HepG2 (cell line): ENCODE data around the gene SAMD4A. TPM values are rescaled to one million over a fixed set of nuclear protein-coding genes. Genes with fewer than 3 reads are reported as not detected.

Source experiments
- ATAC-seq: fragments of 200-7000 bp; cut with Tn5 transposase; 3 replicates; pipeline ENCODE4 v1.9.1; 2020; ENCODE audit warnings: mild to moderate bottlenecking, moderate library complexity
- BruUV-seq: library from RNA; stranded (reverse); fragments of 400-500 nt; replicated peaks from 2 replicates; lab custom pipeline; 2021; lab: Mats Ljungman, UMichigan
- CTCF ChIA-PET: fragments of 300-600 bp; formaldehyde crosslinking; extraction: SDS; loops from one replicate; lab custom pipeline; 2021; ENCODE audit warnings: low total read pairs, inconsistent platforms, low intra/inter-chr PET ratio; lab: Yijun Ruan, JAX
- POLR2A ChIA-PET: fragments of 350-600 bp; sonication (Branson Sonifier 250); formaldehyde crosslinking; loops from one replicate; lab custom pipeline; 2020; ENCODE audit warnings: antibody characterized with exemption, inconsistent platforms; lab: Yijun Ruan, JAX
- DNase-seq: peaks from one replicate; pipeline ENCODE4 v3.0.0-alpha.2; 2015; ENCODE audit warnings: low spot score
- FAIRE-seq: peaks from 3 replicates; lab custom pipeline; 2011; peaks lifted over from hg19 to GRCh38; lab: Jason Lieb, UNC
- H2AFZ ChIP-seq: one replicate; pipeline ENCODE4 v1.6.1; 2011; ENCODE audit warnings: low read length, inconsistent platforms
- H3K27ac ChIP-seq: fragments of 300-600 bp; 3 replicates; pipeline ENCODE4 v1.8.0; 2011; ENCODE audit warnings: mixed run types, mild to moderate bottlenecking, mixed read lengths, low read length, inconsistent platforms; ENCODE audit not compliant: insufficient read depth; ENCODE audit errors: extremely low read length
- H3K27me3 ChIP-seq, 2 experiments: fragments of 200-600 bp in 1 of 2; 2 replicates in 1 of 2; 3 replicates in 1 of 2; pipeline versions ENCODE4 v1.6.0 to v1.8.0; 2011; ENCODE audit warnings: low read length in 2 of 2, mild to moderate bottlenecking in 2 of 2, moderate library complexity in 2 of 2, inconsistent platforms in 1 of 2; ENCODE audit not compliant: insufficient read depth in 2 of 2, control insufficient read depth in 1 of 2
- H3K36me3 ChIP-seq, 2 experiments: fragments of 200-600 bp in 1 of 2; replicated peaks in 1 of 2; 2 replicates in 1 of 2; 3 replicates in 1 of 2; pipeline versions ENCODE4 v1.5.1 to v1.8.0; 2011; ENCODE audit warnings: low read length in 2 of 2, inconsistent platforms in 1 of 2; ENCODE audit not compliant: insufficient read depth in 2 of 2, control insufficient read depth in 1 of 2
- H3K4me1 ChIP-seq: 2 replicates; pipeline ENCODE4 v1.5.1; 2012; ENCODE audit warnings: low read length, inconsistent platforms; ENCODE audit not compliant: insufficient read depth
- H3K4me2 ChIP-seq: 2 replicates; pipeline ENCODE4 v1.6.0; 2011; ENCODE audit warnings: low read depth, low read length, inconsistent platforms
- H3K4me3 ChIP-seq, 3 experiments: fragments of 200-600 bp in 1 of 3; sonication (generic), shearing (Covaris generic) in 1 of 3; replicated peaks in 1 of 3; 2 replicates each; pipeline ENCODE4 v1.5.1; 2011 to 2016; ENCODE audit warnings: low read length in 3 of 3, inconsistent platforms in 2 of 3, low read depth in 2 of 3, mild to moderate bottlenecking in 2 of 3, control low read depth in 1 of 3, mixed read lengths in 1 of 3; ENCODE audit not compliant: insufficient read depth in 1 of 3
- H3K79me2 ChIP-seq: one replicate; pipeline ENCODE4 v1.6.1; 2011; ENCODE audit warnings: low read length, inconsistent platforms; ENCODE audit not compliant: insufficient read depth
- H3K9ac ChIP-seq: 2 replicates; pipeline ENCODE4 v1.6.0; 2011; ENCODE audit warnings: mild to moderate bottlenecking, low read depth, low read length, inconsistent platforms; ENCODE audit not compliant: insufficient read depth
- H3K9me3 ChIP-seq: 2 replicates; pipeline ENCODE4 v1.5.1; 2012; ENCODE audit warnings: mild to moderate bottlenecking, low read length
- H4K20me1 ChIP-seq: 2 replicates; pipeline ENCODE4 v1.6.0; 2011; ENCODE audit warnings: inconsistent platforms, mild to moderate bottlenecking, low read length, moderate library complexity; ENCODE audit not compliant: insufficient read depth
- CENPX ChIP-seq: sonication (generic); formaldehyde crosslinking; IDR thresholded peaks from 2 replicates; pipeline ENCODE4 v1.9.0; 2021; ENCODE audit warnings: mild to moderate bottlenecking, missing genetic modification reagents, moderate library complexity
- CHD4 ChIP-seq: fragments of 200-600 bp; sonication (generic); IDR thresholded peaks from 2 replicates; pipeline ENCODE4 v1.7.0; 2017; ENCODE audit warnings: mild to moderate bottlenecking, low read length, borderline replicate concordance
- FLYWCH1 ChIP-seq: sonication (generic); formaldehyde crosslinking; IDR thresholded peaks from 2 replicates; pipeline ENCODE4 v1.8.1; 2023; ENCODE audit warnings: mild to moderate bottlenecking, missing genetic modification reagents
- GABPA ChIP-seq, 2 experiments: IDR thresholded peaks; 2 replicates each; pipeline ENCODE4 v1.6.1; 2011 to 2016; ENCODE audit warnings: low read depth in 2 of 2, low read length in 1 of 2, missing biosample characterization in 1 of 2, missing genetic modification characterization in 1 of 2
- GZF1 ChIP-seq: sonication (generic); formaldehyde crosslinking; IDR thresholded peaks from 2 replicates; pipeline ENCODE4 v1.5.1; 2020; ENCODE audit warnings: mild to moderate bottlenecking, missing genetic modification reagents
- HNRNPUL1 ChIP-seq: fragments of 200-400 bp; formaldehyde crosslinking; IDR thresholded peaks from 2 replicates; pipeline ENCODE4 v1.6.1; 2017; ENCODE audit warnings: low read depth, mild to moderate bottlenecking, low read length, moderate library complexity
- MXD4 ChIP-seq: IDR thresholded peaks from 2 replicates; pipeline ENCODE4 v1.6.1; 2016; ENCODE audit warnings: mild to moderate bottlenecking, missing biosample characterization, missing genetic modification reagents
- NFYC ChIP-seq: IDR thresholded peaks from 2 replicates; pipeline ENCODE4 v1.6.1; 2016; ENCODE audit warnings: missing genetic modification reagents, missing compliant biosample characterization
- NRL ChIP-seq: sonication (generic); formaldehyde crosslinking; IDR thresholded peaks from 2 replicates; pipeline ENCODE4 v1.5.0; 2020; ENCODE audit warnings: missing genetic modification reagents, mild to moderate bottlenecking, moderate library complexity, borderline replicate concordance
- SIN3A ChIP-seq: IDR thresholded peaks from 2 replicates; pipeline ENCODE4 v1.6.1; 2011; ENCODE audit warnings: low read depth, mild to moderate bottlenecking, control low read depth, low read length, borderline replicate concordance
- ZFP62 ChIP-seq: sonication (generic); formaldehyde crosslinking; IDR thresholded peaks from 2 replicates; pipeline ENCODE4 v1.4.0; 2020; ENCODE audit warnings: missing genetic modification reagents
- ZNF460 ChIP-seq: sonication (generic); formaldehyde crosslinking; IDR thresholded peaks from 2 replicates; pipeline ENCODE4 v1.5.1; 2020; ENCODE audit warnings: missing genetic modification reagents, mild to moderate bottlenecking, borderline replicate concordance
- ZNF501 ChIP-seq: sonication (generic); formaldehyde crosslinking; IDR thresholded peaks from 2 replicates; pipeline ENCODE4 v1.5.1; 2020; ENCODE audit warnings: mild to moderate bottlenecking, moderate library complexity, missing genetic modification reagents
- ZNF564 ChIP-seq: sonication (generic); formaldehyde crosslinking; IDR thresholded peaks from 2 replicates; pipeline ENCODE4 v1.8.1; 2023; ENCODE audit warnings: mild to moderate bottlenecking, missing genetic modification reagents
- WGBS: methylation state at CpG from one replicate; pipeline ENCODE4 v1.1.6; 2017; ENCODE audit warnings: low lambda C conversion rate; 5-methylcytosine and 5-hydroxymethylcytosine counted together
- in situ Hi-C: cut with HindIII; loops from 2 replicates; pipeline ENCODE4 v1.10.0; 2017; ENCODE audit warnings: low pct_unique_long_range_greater_than_20kb; ENCODE audit not compliant: extremely low pct_ligation_motif_present
- intact Hi-C: fragments of 100-400 bp; cut with micrococcal nuclease; formaldehyde crosslinking; loops from one replicate; pipeline ENCODE4 v1.10.0; 2022; ENCODE audit not compliant: unreplicated experiment
- polyA plus RNA-seq, 8 experiments: library from polyadenylated mRNA; depleted of rRNA in 3 of 8; stranded (reverse) in 7 of 8; unstranded in 1 of 8; fragments of >200 nt; fragmentation: Illumina TruSeq in 4 of 8; extraction: Trizol in 4 of 8; gene quantifications; 2 replicates each; pipeline versions ENCODE4 v1.2.1 to v1.2.3, GENCODE V29; 2011 to 2016; ENCODE audit warnings: low read depth in 4 of 8, missing spikeins in 1 of 8, mixed read lengths in 1 of 8; ENCODE audit not compliant: insufficient read depth in 1 of 8
- total RNA-seq, 5 experiments: library from RNA; depleted of rRNA; stranded (reverse); fragments of >200 nt; fragmentation: Illumina TruSeq; extraction: Trizol; gene quantifications; 2 replicates each; pipeline ENCODE4 v1.2.3, GENCODE V29; 2016; ENCODE audit warnings: low read depth in 1 of 5
- TF ChIP-seq, protein P1 (sequence below): sonication (generic); formaldehyde crosslinking; conservative IDR thresholded peaks from 2 replicates; pipeline ENCODE4 v1.8.0; 2022; ENCODE audit warnings: mild to moderate bottlenecking, moderate library complexity, missing genetic modification reagents
- TF ChIP-seq, protein P2 (sequence below): sonication (generic); formaldehyde crosslinking; IDR thresholded peaks from 2 replicates; pipeline ENCODE4 v1.4.0; 2020; ENCODE audit warnings: mild to moderate bottlenecking, low read depth, missing genetic modification reagents
- TF ChIP-seq, protein P3 (sequence below): sonication (generic); formaldehyde crosslinking; IDR thresholded peaks from 2 replicates; pipeline ENCODE4 v1.4.0; 2020; ENCODE audit warnings: missing genetic modification reagents

Gene SAMD4A
- total and polyA plus RNA-seq, 2 of the 13 experiments (the other 11 are each of a cell fraction or from before 2014, with no cell fraction given), result 11.8 to 13.0 TPM

DNA sequence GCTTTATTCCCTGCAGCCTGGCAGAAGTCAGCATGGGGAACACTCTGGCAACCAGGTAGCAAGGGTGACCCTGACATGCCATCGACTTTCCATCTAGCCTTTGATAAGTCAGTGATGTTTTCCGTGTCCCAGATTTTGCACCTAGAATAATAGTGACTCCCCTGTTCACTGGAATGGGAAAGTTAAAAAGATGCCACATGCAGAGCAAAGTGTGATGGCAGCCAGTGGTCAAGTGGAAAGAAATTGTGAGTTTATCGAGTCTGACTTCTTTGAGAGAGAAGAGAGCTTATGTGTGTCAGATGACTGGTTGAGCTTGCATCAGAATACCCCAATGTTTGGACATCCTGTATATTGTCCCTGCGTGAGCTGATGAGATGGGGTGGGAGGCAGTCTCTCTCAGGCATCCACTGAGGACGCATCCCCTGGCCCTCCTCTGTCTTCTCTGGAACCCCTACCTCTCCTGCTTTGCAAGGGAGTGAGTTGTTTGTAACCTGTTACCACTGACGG lies 187.2 kb downstream of the SAMD4A start:
- Histone ChIP-seq H4K20me1 (no peaks in the 10 kb centered on the region), H3K36me3 (peaks cover 30 to 64% of the 10 kb centered on the region in 2 experiments; a peak in 4 of 5 replicates), H2AFZ (no peak overlapping the region), H3K9ac (no peak overlapping the region), H3K9me3 (no peaks in the 10 kb centered on the region), H3K27ac (no peak overlapping the region), H3K4me2 (no peak overlapping the region), H3K79me2 (no peaks in the 10 kb centered on the region), H3K4me3 (no peak overlapping the region), H3K4me1 (no peaks in the 10 kb centered on the region), H3K27me3 (no peaks in the 10 kb centered on the region)
- DNase-seq, result no peak
- no peak for FAIRE-seq
- 94% methylated on average over 6 of the region's 6 CpGs for WGBS
- in situ Hi-C loops (no loop called here), intact Hi-C loops (no loop called here)
- no TSS peak for BruUV-seq
- POLR2A ChIA-PET, result no interaction called here
- CTCF ChIA-PET, result no interaction called here
- ATAC-seq, result no peak
- TF ChIP-seq, protein P1, sequence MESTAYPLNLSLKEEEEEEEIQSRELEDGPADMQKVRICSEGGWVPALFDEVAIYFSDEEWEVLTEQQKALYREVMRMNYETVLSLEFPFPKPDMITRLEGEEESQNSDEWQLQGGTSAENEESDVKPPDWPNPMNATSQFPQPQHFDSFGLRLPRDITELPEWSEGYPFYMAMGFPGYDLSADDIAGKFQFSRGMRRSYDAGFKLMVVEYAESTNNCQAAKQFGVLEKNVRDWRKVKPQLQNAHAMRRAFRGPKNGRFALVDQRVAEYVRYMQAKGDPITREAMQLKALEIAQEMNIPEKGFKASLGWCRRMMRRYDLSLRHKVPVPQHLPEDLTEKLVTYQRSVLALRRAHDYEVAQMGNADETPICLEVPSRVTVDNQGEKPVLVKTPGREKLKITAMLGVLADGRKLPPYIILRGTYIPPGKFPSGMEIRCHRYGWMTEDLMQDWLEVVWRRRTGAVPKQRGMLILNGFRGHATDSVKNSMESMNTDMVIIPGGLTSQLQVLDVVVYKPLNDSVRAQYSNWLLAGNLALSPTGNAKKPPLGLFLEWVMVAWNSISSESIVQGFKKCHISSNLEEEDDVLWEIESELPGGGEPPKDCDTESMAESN, result no peak
- TF ChIP-seq MXD4 (no peak), ZFP62 (no peak), GABPA (IDR thresholded peaks at IDR 0.05; ENCODE audit: low read depth, low read length) (no peak), GABPA (CRISPR knock-in tag; IDR thresholded peaks at IDR 0.05; ENCODE audit: low read depth) (no peak), ZNF501 (CRISPR knock-in tag) (no peak), HNRNPUL1 (no peak), ZNF564 (CRISPR knock-in tag) (no peak), NRL (CRISPR knock-in tag) (no peak), NFYC (CRISPR knock-in tag) (no peak), GZF1 (CRISPR knock-in tag) (no peak), FLYWCH1 (CRISPR knock-in tag) (no peak), SIN3A (no peak), CHD4 (no peak), ZNF460 (no peak), CENPX (CRISPR knock-in tag) (no peak)
- TF ChIP-seq, protein P2, sequence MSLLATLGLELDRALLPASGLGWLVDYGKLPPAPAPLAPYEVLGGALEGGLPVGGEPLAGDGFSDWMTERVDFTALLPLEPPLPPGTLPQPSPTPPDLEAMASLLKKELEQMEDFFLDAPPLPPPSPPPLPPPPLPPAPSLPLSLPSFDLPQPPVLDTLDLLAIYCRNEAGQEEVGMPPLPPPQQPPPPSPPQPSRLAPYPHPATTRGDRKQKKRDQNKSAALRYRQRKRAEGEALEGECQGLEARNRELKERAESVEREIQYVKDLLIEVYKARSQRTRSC (CRISPR knock-in tag), result no peak
- TF ChIP-seq, protein P3, sequence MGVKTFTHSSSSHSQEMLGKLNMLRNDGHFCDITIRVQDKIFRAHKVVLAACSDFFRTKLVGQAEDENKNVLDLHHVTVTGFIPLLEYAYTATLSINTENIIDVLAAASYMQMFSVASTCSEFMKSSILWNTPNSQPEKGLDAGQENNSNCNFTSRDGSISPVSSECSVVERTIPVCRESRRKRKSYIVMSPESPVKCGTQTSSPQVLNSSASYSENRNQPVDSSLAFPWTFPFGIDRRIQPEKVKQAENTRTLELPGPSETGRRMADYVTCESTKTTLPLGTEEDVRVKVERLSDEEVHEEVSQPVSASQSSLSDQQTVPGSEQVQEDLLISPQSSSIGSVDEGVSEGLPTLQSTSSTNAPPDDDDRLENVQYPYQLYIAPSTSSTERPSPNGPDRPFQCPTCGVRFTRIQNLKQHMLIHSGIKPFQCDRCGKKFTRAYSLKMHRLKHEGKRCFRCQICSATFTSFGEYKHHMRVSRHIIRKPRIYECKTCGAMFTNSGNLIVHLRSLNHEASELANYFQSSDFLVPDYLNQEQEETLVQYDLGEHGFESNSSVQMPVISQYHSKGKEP (CRISPR knock-in tag), result no peak
